ENCODE results near the gene SSNA1. TPM values are rescaled to one million over a fixed set of nuclear protein-coding genes. Genes with fewer than 3 reads are reported as not detected.
A peak's percentile ranks its signal among the peaks of the same experiment; 100 is the strongest.

Gene SSNA1
- total and polyA plus RNA-seq, 9 of the 15 experiments (the other 6 are each of a cell fraction or from before 2014, with no cell fraction given): 1.9 to 130 (median 57.1) TPM

GRCh38 chr9:137188490-137189296 is at the start of gene SSNA1, which contains the start of gene ANAPC2 (continued):
- TF ChIP-seq, protein P1, sequence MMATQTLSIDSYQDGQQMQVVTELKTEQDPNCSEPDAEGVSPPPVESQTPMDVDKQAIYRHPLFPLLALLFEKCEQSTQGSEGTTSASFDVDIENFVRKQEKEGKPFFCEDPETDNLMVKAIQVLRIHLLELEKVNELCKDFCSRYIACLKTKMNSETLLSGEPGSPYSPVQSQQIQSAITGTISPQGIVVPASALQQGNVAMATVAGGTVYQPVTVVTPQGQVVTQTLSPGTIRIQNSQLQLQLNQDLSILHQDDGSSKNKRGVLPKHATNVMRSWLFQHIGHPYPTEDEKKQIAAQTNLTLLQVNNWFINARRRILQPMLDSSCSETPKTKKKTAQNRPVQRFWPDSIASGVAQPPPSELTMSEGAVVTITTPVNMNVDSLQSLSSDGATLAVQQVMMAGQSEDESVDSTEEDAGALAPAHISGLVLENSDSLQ (IDR thresholded peaks at IDR 0.05): no peak; the same call in 1 of the 2 replicates
- TF ChIP-seq, protein P2, sequence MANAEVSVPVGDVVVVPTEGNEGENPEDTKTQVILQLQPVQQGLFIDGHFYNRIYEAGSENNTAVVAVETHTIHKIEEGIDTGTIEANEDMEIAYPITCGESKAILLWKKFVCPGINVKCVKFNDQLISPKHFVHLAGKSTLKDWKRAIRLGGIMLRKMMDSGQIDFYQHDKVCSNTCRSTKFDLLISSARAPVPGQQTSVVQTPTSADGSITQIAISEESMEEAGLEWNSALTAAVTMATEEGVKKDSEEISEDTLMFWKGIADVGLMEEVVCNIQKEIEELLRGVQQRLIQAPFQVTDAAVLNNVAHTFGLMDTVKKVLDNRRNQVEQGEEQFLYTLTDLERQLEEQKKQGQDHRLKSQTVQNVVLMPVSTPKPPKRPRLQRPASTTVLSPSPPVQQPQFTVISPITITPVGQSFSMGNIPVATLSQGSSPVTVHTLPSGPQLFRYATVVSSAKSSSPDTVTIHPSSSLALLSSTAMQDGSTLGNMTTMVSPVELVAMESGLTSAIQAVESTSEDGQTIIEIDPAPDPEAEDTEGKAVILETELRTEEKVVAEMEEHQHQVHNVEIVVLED (CRISPR knock-in tag; IDR thresholded peaks at IDR 0.05): peak; percentile 85

- WGBS (ENCODE audit: insufficient coverage, low coverage, missing lambda C conversion rate): 13% methylated on average over 58 of the region's 104 CpGs
- no TSS peak for BruUV-seq (replicated peaks)
- Histone ChIP-seq H3K4me3 (no peak within 1 kb of the TSS), H3K9me1 (ENCODE audit: control insufficient read depth, insufficient read depth, low read length) (no peaks in the 10 kb centered on the region), H3K4me1 (replicated peaks in 1 of 2; ENCODE audit: control insufficient read depth in 2 of 2, insufficient read depth in 2 of 2, low read length in 2 of 2) (peaks cover 0 to 52% of the 10 kb centered on the region in 2 experiments; a peak in 2 of 5 replicates), H4K20me1 (replicated peaks; ENCODE audit: control insufficient read depth, insufficient read depth, low read length) (peaks cover 24% of the 10 kb centered on the region), H3K36me3 (ENCODE audit: control insufficient read depth, insufficient read depth, low read length) (no peaks in the 10 kb centered on the region), H3K4me2 (ENCODE audit: insufficient read depth, low read length) (no peak within 1 kb of the TSS), H3K27ac (ENCODE audit: extremely low read depth, low read depth, low read length) (no peak within 1 kb of the TSS), H3K27me3 (ENCODE audit: control insufficient read depth in 2 of 2, insufficient read depth in 2 of 2, low read length in 2 of 2) (peaks cover 43 to 83% of the 10 kb centered on the region in 2 experiments; a peak in 4 of 5 replicates), H2AFZ (ENCODE audit: low read depth, low read length) (no peak within 1 kb of the TSS), H3K9me3 (replicated peaks; ENCODE audit: control insufficient read depth, insufficient read depth, low read depth, low read length) (no peaks in the 10 kb centered on the region), H3K79me2 (ENCODE audit: control insufficient read depth, insufficient read depth, low read length) (no peaks in the 10 kb centered on the region), H3K9ac (ENCODE audit: insufficient read depth in 1 of 2, low read depth in 2 of 2, low read length in 2 of 2) (no peak within 1 kb of the TSS)
- ChIA-PET POLR2A (interaction anchor here (0.8 to 2.5 kb wide), 4 partner anchors 9 to 85 kb away, joined by 3 to 22 read pairs (median 6); partner anchors contain the start of gene ENTPD2), CTCF (ENCODE audit: low intra/inter-chr PET ratio) (no interaction called here)
- FAIRE-seq: no peak
- intact Hi-C loops (cut with micrococcal nuclease): no loop called here
- in situ Hi-C loops (cut with MboI): no loop called here
- ATAC-seq: peak; percentile 84
- DNase-seq (ENCODE audit: extremely low read depth in 1 of 4, low spot score in 3 of 4): peak; percentile 65 to 84 (median 74)
- TF ChIP-seq ZSCAN32 (CRISPR knock-in tag; IDR thresholded peaks at IDR 0.05) (no peak), BRF2 (IDR thresholded peaks at IDR 0.05; ENCODE audit: borderline replicate concordance, insufficient read depth, insufficient read length) (no peak), IRF2 (CRISPR knock-in tag; IDR thresholded peaks at IDR 0.05) (no peak), JUNB (CRISPR knock-in tag; conservative IDR thresholded peaks at IDR 0.05) (no peak), ZNF354B (CRISPR knock-in tag; IDR thresholded peaks at IDR 0.05) (no peak), ZNF232 (CRISPR knock-in tag; IDR thresholded peaks at IDR 0.05) (no peak), SP1 (CRISPR knock-in tag; IDR thresholded peaks at IDR 0.05) (no peak), CHD1 (IDR thresholded peaks at IDR 0.05; ENCODE audit: low read length) (no peak), FOSL1 (tag; conservative IDR thresholded peaks at IDR 0.05) (no peak), SMAD2 (IDR thresholded peaks at IDR 0.05; ENCODE audit: low read depth, low read length) (no peak), SIX5 (IDR thresholded peaks at IDR 0.05; ENCODE audit: borderline replicate concordance in 1 of 2, insufficient read depth in 1 of 2, low read depth in 1 of 2, low read length in 2 of 2) (no peak)
These were observed 49.6 kb upstream of the SSNA1 start, which contains the start of gene GRIN1 for GRCh38 chr9:137138722-137139467. GRIN1 (plus strand) TSS chr9:137139154; CDS start chr9:137139487, 333 bp downstream.
